Activated effector memory CD4-positive, alpha-beta T cell treated with Interleukin-2 at 50 U/mL for 16 hours (primary cell): ENCODE data around the gene DTX2.
"Not testable (repeated sequence)": the region's sequence is repeated elsewhere in the genome, so short reads cannot be mapped to it uniquely, and the experiment has no call there.

ENCODE experiments used
- DNase-seq: peaks from one replicate; pipeline ENCODE4 v3.0.0-alpha.2; 2020

Gene DTX2

DNA sequence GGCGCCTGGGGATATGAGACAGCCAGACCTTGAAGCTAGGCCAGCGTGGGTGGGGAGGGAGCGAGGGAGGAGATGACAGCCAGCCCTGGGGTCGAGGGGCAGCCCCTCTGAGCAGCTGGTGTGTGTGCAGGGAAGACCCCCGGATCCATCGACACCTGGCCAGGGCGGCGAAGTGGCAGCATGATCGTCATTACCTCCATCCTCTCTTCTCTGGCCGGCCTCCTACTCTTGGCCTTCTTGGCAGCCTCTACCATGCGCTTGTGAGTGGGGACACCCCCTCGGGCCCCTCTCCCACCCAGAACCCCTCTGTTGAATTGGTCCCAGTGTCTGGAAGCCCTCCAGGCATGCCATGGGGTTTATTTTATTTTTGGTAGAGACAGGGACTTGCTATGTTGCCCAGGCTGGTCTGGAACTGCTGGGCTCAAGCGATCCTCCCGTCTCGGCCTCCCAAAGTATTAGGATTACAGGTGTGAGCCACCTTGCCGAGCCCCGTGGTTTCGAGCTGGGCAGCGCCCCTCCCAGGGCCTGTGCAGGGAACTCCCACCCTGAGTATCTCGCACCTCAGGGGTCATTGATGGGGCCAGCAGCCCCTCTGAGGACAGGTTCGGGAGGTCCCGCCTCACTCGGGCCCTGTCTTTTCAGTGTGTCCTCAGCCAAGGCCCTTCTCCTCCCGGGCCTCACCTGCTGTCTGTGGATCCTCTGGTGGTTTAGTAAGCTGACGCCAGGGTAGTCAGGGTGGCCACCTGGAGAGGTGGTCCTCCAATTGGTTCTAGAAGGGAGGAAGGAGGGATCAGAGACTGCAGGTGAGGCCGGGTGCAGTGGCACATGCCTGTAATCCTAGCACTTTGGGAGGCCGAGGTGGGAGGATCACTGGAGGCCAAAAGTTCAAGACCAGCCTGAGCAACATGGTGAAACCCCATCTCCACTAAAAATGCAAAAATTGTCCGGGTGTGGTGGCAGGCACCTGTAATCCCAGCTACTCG, 52.6 kb downstream of the DTX2 start:
- no peak for DNase-seq

DNA sequence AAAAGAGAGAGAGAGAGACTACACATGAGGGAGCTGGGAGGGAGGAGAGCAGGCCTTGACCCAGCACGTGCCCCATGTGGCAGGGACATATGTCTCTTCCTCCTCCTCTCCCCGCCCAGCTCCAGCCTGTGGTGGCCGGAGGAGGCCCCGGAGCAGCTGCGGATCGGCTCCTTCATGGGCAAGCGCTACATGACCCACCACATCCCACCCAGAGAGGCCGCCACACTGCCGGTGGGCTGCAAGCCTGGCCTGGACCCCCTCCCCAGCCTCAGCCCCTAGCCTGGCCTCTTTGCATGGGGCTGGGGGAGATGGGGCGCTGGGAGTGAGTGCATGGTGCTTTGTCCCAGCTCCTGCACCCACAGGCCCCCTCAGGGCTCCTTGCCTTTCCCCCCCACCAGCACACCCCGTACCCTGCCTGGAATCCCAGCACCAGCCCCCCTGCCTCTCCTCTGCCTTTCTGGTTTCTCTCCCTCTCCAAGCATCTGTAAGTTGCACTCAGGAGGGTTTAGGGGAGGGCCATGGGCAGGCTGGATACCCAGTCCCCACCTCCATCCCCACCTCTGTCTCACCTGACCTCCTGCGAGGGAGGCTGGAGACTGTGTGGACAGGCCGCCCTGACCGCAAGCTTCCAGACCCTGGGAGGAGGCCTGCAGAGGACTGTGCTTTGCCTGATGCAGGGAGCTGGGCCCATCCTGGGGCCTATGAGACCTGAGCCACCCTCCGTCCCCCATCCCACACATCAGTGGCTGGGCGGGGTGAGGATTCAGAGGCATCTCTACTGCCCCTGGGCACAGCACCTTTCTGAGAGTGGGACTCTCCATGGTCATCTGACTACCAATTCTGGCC, 53.6 kb downstream of the DTX2 start:
- DNase-seq: no peak

DNA sequence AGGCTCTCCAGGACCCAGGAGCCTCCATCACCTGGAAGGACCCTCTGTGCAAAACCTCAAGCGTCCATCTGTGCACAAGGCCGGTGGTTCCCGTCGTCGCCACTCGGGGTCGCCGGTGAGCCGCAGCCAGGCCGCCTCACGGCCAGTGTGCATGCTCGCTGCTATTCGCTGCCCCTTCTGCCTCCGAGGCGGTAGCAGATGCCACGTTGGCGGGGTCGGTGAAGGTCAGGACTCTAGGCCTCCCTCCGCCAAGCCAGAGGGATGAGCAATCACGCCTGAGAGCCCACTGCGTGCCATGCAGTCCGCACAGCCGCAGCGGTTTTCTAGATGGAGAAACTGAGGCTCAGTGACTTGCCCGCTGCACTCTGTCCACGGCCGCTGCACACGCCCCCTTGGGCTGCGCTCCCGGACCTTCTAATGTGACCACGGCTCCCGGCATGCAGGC, 54.5 kb downstream of the DTX2 start:
- no peak for DNase-seq

DNA sequence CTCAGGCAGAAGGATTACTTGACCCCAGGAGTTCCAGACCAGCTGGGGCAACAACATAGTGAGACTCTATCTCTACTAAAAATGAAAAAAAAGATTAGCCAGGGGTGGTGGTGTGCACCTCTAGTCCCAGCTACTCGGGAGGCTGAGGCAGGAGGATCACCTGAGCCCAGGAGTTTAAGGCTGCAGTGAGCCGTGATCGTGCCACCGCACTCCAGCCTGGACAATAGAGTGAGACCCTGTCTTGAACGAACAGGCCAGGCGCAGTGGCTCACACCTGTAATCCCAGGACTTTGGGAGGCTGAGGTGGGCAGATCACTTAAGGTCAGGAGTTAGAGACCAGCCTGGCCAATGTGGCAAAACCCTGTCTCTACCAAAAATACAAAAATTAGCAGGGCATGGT, 55.4 kb downstream of the DTX2 start:
- not testable (repeated sequence) for DNase-seq

DNA sequence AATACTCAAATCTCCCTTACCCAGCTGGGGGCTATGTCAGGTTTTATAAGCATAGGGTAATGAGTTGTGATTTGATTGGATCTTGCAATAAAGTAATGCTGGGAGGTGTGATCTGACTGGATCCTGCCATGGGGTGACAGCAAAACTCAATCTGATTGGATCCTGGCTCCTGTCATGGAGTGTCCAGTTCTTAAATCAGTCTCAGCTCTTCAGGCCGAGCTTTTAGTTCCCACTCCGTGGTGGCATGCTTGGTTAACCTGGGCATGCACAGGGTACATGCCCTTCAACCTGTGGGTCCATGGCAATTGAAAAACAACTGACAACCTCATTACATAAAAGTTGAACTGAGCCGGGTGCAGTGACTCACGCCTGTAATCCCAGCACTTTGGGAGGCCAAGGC, 64.7 kb downstream of the DTX2 start:
- not testable (repeated sequence) for DNase-seq

DNA sequence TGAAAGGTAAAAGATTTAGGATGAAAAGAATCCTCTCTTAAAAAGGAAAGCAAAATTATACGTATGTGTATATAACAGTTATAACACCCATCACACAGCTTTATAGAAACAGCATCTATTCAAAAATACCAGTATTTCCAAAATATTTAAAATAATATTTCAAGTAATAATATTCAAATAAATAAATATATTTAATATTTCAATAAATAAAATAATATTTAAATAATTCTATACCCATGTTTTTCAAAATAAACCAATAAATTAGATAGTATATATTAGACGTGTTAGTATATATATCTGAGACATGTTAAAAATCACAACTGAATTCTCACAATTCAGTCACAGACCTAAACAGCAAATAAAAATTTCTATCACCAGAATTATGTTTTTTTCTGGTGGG, 70.1 kb downstream of the DTX2 start:
- not testable (repeated sequence) for DNase-seq

DNA sequence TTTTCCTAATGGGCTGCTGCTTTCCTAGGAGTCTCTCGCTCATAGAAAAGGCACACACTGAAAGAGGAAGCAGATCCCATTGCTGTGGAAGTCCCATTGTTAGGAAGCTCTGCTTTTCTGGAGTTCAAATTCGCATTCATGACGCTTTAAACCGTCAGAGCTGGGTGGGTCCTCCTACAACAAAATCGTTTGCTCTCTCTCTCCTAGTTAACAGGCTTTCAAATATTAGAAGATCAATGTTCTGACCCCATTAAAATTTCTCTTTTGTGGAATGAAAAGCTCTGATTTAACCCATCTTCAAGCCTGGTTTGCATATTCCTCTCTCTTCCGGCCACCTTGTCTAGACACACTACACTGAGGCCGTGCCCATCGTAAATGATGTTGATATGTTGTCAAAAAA, 81.7 kb downstream of the DTX2 start, which contains the start of gene SPDYE16:
TSS of gene SPDYE16 (minus strand) at position 101 of the 400 bp plus-strand sequence. CDS start 1,838 bp downstream, outside the sequence.
- not testable (repeated sequence) for DNase-seq

DNA sequence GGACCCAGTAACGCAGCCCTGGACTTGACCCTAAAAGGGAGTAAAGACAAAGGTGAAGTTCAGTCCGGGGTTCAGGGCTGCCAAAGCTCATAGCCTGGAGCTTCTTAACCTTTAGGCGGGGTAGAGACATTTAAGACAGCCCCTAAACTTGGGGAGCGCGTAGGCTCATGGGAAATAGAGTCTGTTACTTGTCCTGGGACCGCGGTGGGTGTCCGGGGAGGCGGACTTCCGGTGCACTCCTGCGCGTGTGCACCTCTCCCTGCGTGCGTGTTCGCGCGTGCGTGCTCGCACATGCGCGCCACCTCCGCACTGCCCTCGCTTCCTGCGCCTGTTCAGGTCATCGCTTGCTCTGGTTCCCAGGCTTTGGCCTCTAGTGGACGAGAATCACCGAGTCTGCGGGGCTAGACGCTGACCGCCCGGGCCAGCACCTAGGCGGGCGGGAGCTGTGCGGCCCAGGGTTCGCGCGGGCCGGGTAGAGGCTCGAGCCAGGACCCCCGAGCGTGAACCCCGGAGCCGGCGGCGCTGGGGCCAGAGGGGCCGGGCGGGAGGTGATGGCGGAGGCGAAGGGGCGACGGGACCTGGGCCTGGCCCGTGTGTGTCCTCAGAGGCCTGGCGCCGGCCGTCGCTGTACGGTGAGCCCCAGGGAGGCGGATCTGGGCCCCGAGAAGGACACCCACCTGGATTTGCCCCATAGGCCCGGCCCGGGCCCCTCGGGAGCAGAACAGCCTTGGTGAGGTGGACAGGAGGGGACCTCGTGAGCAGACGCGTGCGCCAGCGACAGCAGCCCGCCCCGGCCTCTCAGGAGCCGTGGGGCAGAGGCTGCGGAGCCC, 87.7 kb downstream of the DTX2 start:
- DNase-seq: peak; percentile 88

DNA sequence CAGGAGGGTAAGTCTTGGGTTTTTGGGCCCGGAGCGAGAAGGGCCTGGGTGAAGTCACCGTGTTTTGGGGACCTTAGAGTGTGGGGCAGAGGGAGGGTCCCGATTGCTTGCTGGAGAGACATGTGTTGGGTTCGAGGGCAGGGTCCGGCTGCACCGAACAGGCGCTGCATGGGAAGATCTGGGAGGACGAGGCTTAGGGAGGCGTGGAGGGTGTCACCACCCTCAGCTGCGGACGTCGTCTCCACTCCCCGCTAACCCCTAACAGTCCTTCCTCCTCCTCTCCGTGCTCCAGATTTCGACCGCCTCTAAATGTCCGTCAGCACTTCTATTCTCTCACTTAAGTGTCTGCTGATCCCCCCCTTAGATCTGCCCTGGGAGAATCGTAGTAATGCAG, 88.3 kb downstream of the DTX2 start:
- not testable (repeated sequence) for DNase-seq

DNA sequence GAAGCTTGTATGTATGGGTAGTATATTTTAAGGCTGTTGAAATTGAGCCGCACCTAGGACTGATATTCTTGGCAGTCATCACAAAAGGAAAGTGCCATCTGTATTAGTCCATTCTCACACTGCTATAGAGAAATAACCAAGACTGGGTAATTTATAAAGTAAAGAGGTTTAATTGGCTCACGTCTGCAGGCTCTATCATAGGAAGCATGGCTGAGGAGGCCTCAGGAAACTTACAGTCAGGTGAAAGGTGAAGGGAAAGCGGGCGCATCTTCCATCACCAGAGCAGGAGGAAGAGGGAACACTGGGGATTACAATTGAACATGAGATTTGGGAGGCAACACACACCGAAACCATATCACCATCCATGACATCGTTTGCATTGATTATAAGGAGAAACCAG, 90.5 kb downstream of the DTX2 start:
- not testable (repeated sequence) for DNase-seq
